MM.1S (cell line): ENCODE data around the gene DISP2.

Experiments
- DNase-seq: peaks from one replicate; pipeline ENCODE4 v3.0.0-alpha.2; 2015
- H2AFZ ChIP-seq: fragments of 300-600 bp; sonication (generic); 2 replicates; pipeline ENCODE4 v1.6.0; 2016; ENCODE audit warnings: antibody characterized with exemption, low read length
- H3F3A ChIP-seq: fragments of 300-600 bp; sonication (generic); 2 replicates; pipeline ENCODE4 v1.6.1; 2016; ENCODE audit warnings: mild to moderate bottlenecking, antibody characterized with exemption, low read length, moderate library complexity, mixed read lengths; ENCODE audit not compliant: insufficient read depth
- H3K27ac ChIP-seq: fragments of 300-600 bp; sonication (generic); 2 replicates; pipeline ENCODE4 v1.5.1; 2016; ENCODE audit warnings: mild to moderate bottlenecking, low read length
- H3K27me3 ChIP-seq: fragments of 300-600 bp; sonication (generic); replicated peaks from 2 replicates; pipeline ENCODE4 v1.6.0; 2016; ENCODE audit warnings: low read length; ENCODE audit not compliant: insufficient read depth
- H3K36me3 ChIP-seq: fragments of 300-600 bp; sonication (generic); replicated peaks from 2 replicates; pipeline ENCODE4 v1.6.1; 2016; ENCODE audit warnings: mild to moderate bottlenecking, low read length, mixed read lengths; ENCODE audit not compliant: insufficient read depth
- H3K4me1 ChIP-seq: fragments of 300-600 bp; sonication (generic); 2 replicates; pipeline ENCODE4 v1.6.1; 2016; ENCODE audit warnings: low read length, mixed read lengths
- H3K4me2 ChIP-seq: fragments of 300-600 bp; sonication (generic); 2 replicates; pipeline ENCODE4 v1.6.0; 2016; ENCODE audit warnings: low read depth, low read length
- H3K4me3 ChIP-seq: fragments of 300-600 bp; sonication (generic); 2 replicates; pipeline ENCODE4 v1.5.1; 2016; ENCODE audit warnings: low read length, mixed read lengths
- H3K79me2 ChIP-seq: fragments of 300-600 bp; sonication (generic); 2 replicates; pipeline ENCODE4 v1.6.1; 2016; ENCODE audit warnings: mixed run types, low read length, mixed read lengths
- H3K9ac ChIP-seq: fragments of 300-600 bp; sonication (generic); 2 replicates; pipeline ENCODE4 v1.6.1; 2016; ENCODE audit warnings: low read length, mixed read lengths
- H3K9me2 ChIP-seq: fragments of 300-600 bp; sonication (generic); replicated peaks from 2 replicates; pipeline ENCODE4 v1.6.1; 2016; ENCODE audit warnings: mild to moderate bottlenecking, low read length, mixed read lengths; ENCODE audit not compliant: insufficient read depth
- H3K9me3 ChIP-seq: fragments of 300-600 bp; sonication (generic); replicated peaks from 2 replicates; pipeline ENCODE4 v1.6.1; 2016; ENCODE audit warnings: mild to moderate bottlenecking, low read length, mixed read lengths; ENCODE audit not compliant: insufficient read depth
- H4K20me1 ChIP-seq: fragments of 300-600 bp; sonication (generic); 2 replicates; pipeline ENCODE4 v1.6.1; 2016; ENCODE audit warnings: mild to moderate bottlenecking, low read length, moderate library complexity, mixed read lengths; ENCODE audit not compliant: insufficient read depth
- CTCF ChIP-seq: fragments of 300-600 bp; sonication (generic); IDR thresholded peaks from 2 replicates; pipeline ENCODE4 v1.5.1; 2016; ENCODE audit warnings: antibody characterized with exemption, low read length, mixed read lengths
- EZH2 ChIP-seq: fragments of 300-600 bp; sonication (generic); optimal IDR thresholded peaks from 2 replicates; pipeline ENCODE3; 2017; ENCODE audit warnings: low read depth, mild to moderate bottlenecking, antibody characterized with exemption, low read length, mixed read lengths
- EZH2phosphoT487 ChIP-seq: fragments of 300-600 bp; sonication (generic); IDR thresholded peaks from 2 replicates; pipeline ENCODE4 v1.6.1; 2018; ENCODE audit warnings: antibody characterized with exemption, low read length

Gene DISP2

GRCh38 chr15:40372981-40373380 lies 15.0 kb downstream of the DISP2 start:
- Histone ChIP-seq H2AFZ (no peak overlapping the region), H3K9me3 (no peaks in the 10 kb centered on the region), H3K27ac (no peak overlapping the region), H3K4me2 (no peak overlapping the region), H3K27me3 (peaks cover 14% of the 10 kb centered on the region; the same call in 1 of the 2 replicates), H4K20me1 (no peaks in the 10 kb centered on the region), H3K9ac (no peak overlapping the region), H3K4me1 (peaks cover 5% of the 10 kb centered on the region; the same call in 1 of the 2 replicates), H3K79me2 (no peaks in the 10 kb centered on the region), H3K9me2 (no peaks in the 10 kb centered on the region), H3F3A (no peaks in the 10 kb centered on the region), H3K4me3 (no peak overlapping the region), H3K36me3 (no peaks in the 10 kb centered on the region)
- no peak for DNase-seq
- no peak for TF ChIP-seq CTCF
- TF ChIP-seq EZH2phosphoT487 = no peak
- no peak for TF ChIP-seq EZH2

GRCh38 chr15:40377606-40378005 lies 19.6 kb downstream of the DISP2 start:
- no peaks in the 10 kb centered on the region for H3K9me2 ChIP-seq
- no peaks in the 10 kb centered on the region for H3F3A ChIP-seq
- TF ChIP-seq CTCF (no peak), EZH2phosphoT487 (no peak), EZH2 (no peak)
- H3K9ac ChIP-seq = no peak overlapping the region
- no peaks in the 10 kb centered on the region for H3K9me3 ChIP-seq
- no peaks in the 10 kb centered on the region for H4K20me1 ChIP-seq
- DNase-seq = no peak
- H3K27me3 ChIP-seq = no peaks in the 10 kb centered on the region
- H3K4me2 ChIP-seq = no peak overlapping the region
- H3K27ac ChIP-seq = no peak overlapping the region
- H2AFZ ChIP-seq = no peak overlapping the region
- no peaks in the 10 kb centered on the region for H3K79me2 ChIP-seq
- H3K36me3 ChIP-seq = no peaks in the 10 kb centered on the region
- no peak overlapping the region for H3K4me3 ChIP-seq
- H3K4me1 ChIP-seq = no peaks in the 10 kb centered on the region

- no peaks in the 10 kb centered on the region for H3K9me3 ChIP-seq
- H3K9ac ChIP-seq = no peak overlapping the region
- H3F3A ChIP-seq = no peaks in the 10 kb centered on the region
- no peak overlapping the region for H3K4me2 ChIP-seq
- H3K79me2 ChIP-seq = peaks cover 16% of the 10 kb centered on the region
- no peaks in the 10 kb centered on the region for H3K4me1 ChIP-seq
- H3K27ac ChIP-seq = no peak overlapping the region
- TF ChIP-seq EZH2phosphoT487 (no peak), CTCF (no peak), EZH2 (no peak)
- no peaks in the 10 kb centered on the region for H3K27me3 ChIP-seq
- H3K9me2 ChIP-seq = no peaks in the 10 kb centered on the region
- DNase-seq = no peak
- H4K20me1 ChIP-seq = no peaks in the 10 kb centered on the region
- no peak overlapping the region for H2AFZ ChIP-seq
- H3K36me3 ChIP-seq = no peaks in the 10 kb centered on the region
- H3K4me3 ChIP-seq = no peak overlapping the region
Measured at GRCh38 chr15:40379374-40379773, 21.4 kb downstream of the DISP2 start.
